Measurements from ENCODE around the gene GALNT2.

GALNT2 gene

DNA sequence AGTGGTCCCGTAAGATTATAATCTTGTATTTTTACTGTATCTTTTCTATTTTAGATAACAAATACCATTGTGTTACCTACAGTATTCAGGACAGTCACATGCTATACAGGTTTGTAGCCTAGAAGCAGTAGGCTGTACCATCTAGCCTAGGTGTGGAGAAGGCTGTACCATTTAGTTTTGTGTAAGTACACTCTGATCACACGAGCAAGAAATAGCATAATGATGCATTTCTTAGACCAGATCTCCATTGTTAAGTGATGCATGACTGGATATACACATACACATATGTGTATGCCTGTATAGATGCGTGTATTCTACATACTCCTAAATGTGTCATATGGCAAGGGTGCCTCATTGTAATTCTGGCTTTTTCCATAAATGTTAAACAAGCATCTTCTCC lies 33.9 kb downstream of the GALNT2 start:
- Histone ChIP-seq H3K4me1 (ENCODE audit: insufficient read depth, insufficient read length) (peaks cover 15% of the 10 kb centered on the region), H3K27me3 (ENCODE audit: insufficient read depth, insufficient read length) (no peaks in the 10 kb centered on the region), H3K9ac (ENCODE audit: insufficient read length, low read depth) (no peak overlapping the region), H3K9me3 (ENCODE audit: insufficient read depth, low read length) (no peaks in the 10 kb centered on the region), H3K4me3 (ENCODE audit: insufficient read length, low read depth) (no peak overlapping the region), H3K36me3 (ENCODE audit: insufficient read depth, insufficient read length, low read length) (peaks cover under 1% of the 10 kb centered on the region)
- no peak for TF ChIP-seq YY1 (IDR thresholded peaks at IDR 0.05; ENCODE audit: insufficient read depth, insufficient read length)
- TF ChIP-seq SUZ12 (IDR thresholded peaks at IDR 0.05; ENCODE audit: extremely low read depth, insufficient read depth, insufficient read length), result no peak
- no peak for TF ChIP-seq ZNF274 (IDR thresholded peaks at IDR 0.05; ENCODE audit: low read depth, low read length)
- no peak for DNase-seq (ENCODE audit: low read depth, low spot score)

DNA sequence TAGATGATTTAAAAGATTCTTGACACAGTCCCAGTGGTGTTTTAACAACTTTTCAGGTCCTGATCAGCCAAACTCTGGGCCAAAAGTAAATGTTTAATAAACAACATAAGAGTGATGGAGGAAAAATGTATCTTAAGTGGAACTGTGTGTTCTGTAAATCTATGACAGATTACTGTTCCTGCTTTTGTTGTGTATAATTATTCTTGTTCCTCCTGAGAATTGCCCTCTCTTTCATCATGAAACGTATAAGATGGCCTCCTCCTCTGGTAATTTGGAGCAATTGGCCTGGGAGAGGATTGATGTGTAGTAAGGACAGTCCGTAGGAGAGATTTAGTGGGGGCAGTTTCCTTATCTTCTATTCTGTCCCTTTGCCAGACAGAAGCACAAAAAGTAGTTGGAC lies 34.5 kb downstream of the GALNT2 start:
- Histone ChIP-seq H3K4me1 (ENCODE audit: insufficient read depth, insufficient read length) (peaks cover 14% of the 10 kb centered on the region), H3K4me3 (ENCODE audit: insufficient read length, low read depth) (no peak overlapping the region), H3K27me3 (ENCODE audit: insufficient read depth, insufficient read length) (no peaks in the 10 kb centered on the region), H3K9me3 (ENCODE audit: insufficient read depth, low read length) (no peaks in the 10 kb centered on the region), H3K36me3 (ENCODE audit: insufficient read depth, insufficient read length, low read length) (no peaks in the 10 kb centered on the region), H3K9ac (ENCODE audit: insufficient read length, low read depth) (no peak overlapping the region)
- DNase-seq (ENCODE audit: low read depth, low spot score), result no peak
- TF ChIP-seq SUZ12 (IDR thresholded peaks at IDR 0.05; ENCODE audit: extremely low read depth, insufficient read depth, insufficient read length) (no peak), YY1 (IDR thresholded peaks at IDR 0.05; ENCODE audit: insufficient read depth, insufficient read length) (no peak)

DNA sequence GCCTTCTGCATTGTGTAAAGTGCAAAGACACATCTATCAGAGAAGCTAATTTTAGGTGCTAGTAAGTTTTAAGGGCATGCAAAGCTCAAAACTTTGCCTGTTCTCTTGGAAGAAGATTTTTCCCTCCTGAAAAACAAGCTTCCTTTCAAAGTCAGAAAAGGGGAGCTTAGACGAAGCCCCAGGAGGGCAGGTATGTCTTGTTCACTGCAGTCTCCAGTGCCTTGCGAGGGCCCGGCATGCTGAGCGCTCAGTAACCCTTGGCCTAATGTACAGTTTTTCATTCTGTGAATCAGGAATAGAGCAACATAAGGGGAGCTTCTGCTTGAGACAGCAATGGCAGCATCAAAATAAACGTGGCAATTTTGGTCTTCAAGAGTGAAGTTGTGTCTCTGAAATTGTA lies 35.0 kb downstream of the GALNT2 start:
- Histone ChIP-seq H3K9ac (ENCODE audit: insufficient read length, low read depth) (no peak overlapping the region), H3K4me3 (ENCODE audit: insufficient read length, low read depth) (no peak overlapping the region), H3K27me3 (ENCODE audit: insufficient read depth, insufficient read length) (no peaks in the 10 kb centered on the region), H3K4me1 (ENCODE audit: insufficient read depth, insufficient read length) (peaks cover 16% of the 10 kb centered on the region), H3K9me3 (ENCODE audit: insufficient read depth, low read length) (no peaks in the 10 kb centered on the region), H3K36me3 (ENCODE audit: insufficient read depth, insufficient read length, low read length) (no peaks in the 10 kb centered on the region)
- DNase-seq (ENCODE audit: low read depth, low spot score), result no peak
- TF ChIP-seq YY1 (IDR thresholded peaks at IDR 0.05; ENCODE audit: insufficient read depth, insufficient read length), result no peak
- TF ChIP-seq ZNF274 (IDR thresholded peaks at IDR 0.05; ENCODE audit: low read depth, low read length), result no peak
- TF ChIP-seq SUZ12 (IDR thresholded peaks at IDR 0.05; ENCODE audit: extremely low read depth, insufficient read depth, insufficient read length), result no peak

DNA sequence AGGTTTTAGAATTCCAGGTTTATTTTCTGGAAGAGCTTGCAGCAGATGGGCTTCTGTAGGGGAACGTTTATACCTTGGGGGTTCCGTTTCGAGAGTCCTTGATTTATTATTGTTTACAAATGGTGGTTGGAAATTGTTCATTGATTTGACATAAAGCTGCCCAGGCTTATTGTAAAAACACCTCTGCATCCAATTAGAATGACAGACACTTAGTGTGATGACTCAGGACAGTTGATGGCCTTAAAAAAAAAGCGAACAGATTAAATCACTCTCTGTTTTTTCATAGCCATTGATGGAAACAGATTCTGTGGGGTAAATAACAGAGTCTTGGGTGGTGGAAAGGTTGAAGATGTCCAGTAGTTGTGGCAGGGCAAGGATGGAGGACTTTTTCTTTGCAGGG lies 35.4 kb downstream of the GALNT2 start:
- H3K27me3 ChIP-seq (ENCODE audit: insufficient read depth, insufficient read length), result no peaks in the 10 kb centered on the region
- no peak overlapping the region for H3K4me3 ChIP-seq (ENCODE audit: insufficient read length, low read depth)
- H3K4me1 ChIP-seq (ENCODE audit: insufficient read depth, insufficient read length), result peaks cover 16% of the 10 kb centered on the region
- H3K9ac ChIP-seq (ENCODE audit: insufficient read length, low read depth), result no peak overlapping the region
- H3K9me3 ChIP-seq (ENCODE audit: insufficient read depth, low read length), result no peaks in the 10 kb centered on the region
- no peaks in the 10 kb centered on the region for H3K36me3 ChIP-seq (ENCODE audit: insufficient read depth, insufficient read length, low read length)
- TF ChIP-seq SUZ12 (IDR thresholded peaks at IDR 0.05; ENCODE audit: extremely low read depth, insufficient read depth, insufficient read length), result no peak
- TF ChIP-seq YY1 (IDR thresholded peaks at IDR 0.05; ENCODE audit: insufficient read depth, insufficient read length), result no peak
- no peak for TF ChIP-seq ZNF274 (IDR thresholded peaks at IDR 0.05; ENCODE audit: low read depth, low read length)
- DNase-seq (ENCODE audit: low read depth, low spot score), result no peak

DNA sequence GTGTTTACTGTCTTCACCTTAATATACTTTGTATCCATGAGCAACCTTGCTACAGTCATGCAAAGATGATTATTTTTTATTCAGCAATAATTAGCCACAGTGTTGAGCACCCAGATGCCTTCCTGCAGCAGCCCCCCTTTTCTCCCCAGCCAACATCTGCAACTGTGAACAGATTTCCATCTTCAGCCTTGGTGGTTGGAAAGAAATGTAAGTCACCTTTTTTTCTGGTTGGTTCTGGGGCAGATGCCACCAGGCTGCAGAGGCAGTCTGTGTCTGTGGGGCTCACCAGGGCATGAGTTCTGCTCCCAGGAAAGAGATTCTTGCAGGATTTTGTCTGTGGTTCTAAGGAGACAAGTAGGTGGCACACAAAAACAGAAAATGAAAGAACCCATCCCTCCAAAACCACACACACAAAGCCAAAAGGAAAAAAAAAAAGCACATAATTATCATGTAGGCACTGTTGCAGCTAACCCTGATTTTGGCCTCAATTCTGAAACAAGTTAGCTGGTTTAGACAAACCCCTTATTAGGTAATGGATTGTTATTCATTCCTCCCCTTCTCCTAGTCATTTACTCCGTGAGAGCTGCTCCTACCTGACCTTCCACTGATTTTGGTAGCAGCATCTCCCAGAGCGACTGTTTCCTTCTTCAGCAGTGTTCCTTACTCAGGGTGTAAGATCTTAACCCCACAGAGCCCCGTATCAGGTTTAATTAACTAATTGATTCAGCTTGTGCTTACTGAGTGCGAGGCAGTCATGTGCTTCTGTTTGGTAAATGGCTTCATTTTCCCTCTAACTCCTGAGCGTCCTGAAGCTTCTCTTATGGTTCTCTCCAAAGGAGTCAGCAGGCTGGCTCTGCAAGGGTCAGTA lies 36.5 kb downstream of the GALNT2 start:
- Histone ChIP-seq H3K9ac (ENCODE audit: insufficient read length, low read depth) (no peak overlapping the region), H3K4me3 (ENCODE audit: insufficient read length, low read depth) (no peak overlapping the region), H3K9me3 (ENCODE audit: insufficient read depth, low read length) (no peaks in the 10 kb centered on the region), H3K27me3 (ENCODE audit: insufficient read depth, insufficient read length) (no peaks in the 10 kb centered on the region), H3K36me3 (ENCODE audit: insufficient read depth, insufficient read length, low read length) (no peaks in the 10 kb centered on the region), H3K4me1 (ENCODE audit: insufficient read depth, insufficient read length) (peaks cover 16% of the 10 kb centered on the region)
- TF ChIP-seq YY1 (IDR thresholded peaks at IDR 0.05; ENCODE audit: insufficient read depth, insufficient read length), result no peak
- TF ChIP-seq SUZ12 (IDR thresholded peaks at IDR 0.05; ENCODE audit: extremely low read depth, insufficient read depth, insufficient read length), result no peak
- TF ChIP-seq ZNF274 (IDR thresholded peaks at IDR 0.05; ENCODE audit: low read depth, low read length), result no peak
- no peak for DNase-seq (ENCODE audit: low read depth, low spot score)

DNA sequence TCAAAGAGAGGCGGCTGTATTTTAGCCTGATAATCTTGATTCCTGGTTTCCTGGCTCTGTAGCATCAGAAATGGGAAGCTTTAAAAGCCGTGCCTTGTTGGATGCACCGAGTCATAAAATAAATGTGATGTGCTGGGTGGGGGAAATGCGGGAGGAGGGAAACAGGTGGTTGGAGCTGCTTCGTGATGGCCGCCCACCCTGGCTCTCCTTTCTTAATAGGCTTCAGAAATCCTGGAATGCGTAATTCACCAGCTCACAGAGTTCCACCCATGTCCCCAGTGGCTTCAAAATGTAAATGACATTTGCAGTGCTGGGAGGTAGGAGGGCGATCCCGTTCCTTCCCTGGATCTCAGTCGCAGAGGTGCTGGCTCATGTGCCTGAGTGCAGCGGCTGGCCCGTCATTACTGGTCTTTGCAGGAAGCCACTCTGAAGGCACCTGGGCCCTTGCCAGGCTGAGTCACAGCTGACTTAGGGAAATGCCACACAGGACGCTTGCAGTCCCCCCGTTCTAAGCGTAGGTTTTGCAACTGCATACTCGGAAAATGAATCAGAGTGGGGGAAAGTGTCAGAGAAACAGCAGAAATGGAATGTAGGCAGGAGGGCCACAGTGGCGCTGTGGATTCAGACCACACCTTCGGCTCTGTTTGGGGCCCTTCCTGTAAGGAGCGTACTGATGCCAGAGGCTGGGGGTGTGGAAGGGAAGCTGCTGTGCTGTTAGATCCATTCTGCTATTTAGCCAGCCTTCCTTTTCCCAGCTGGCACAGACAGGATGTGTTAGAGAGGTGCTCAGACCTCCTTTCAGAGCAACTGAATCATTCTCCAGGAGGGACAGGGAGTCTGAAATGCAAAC lies 37.6 kb downstream of the GALNT2 start:
- no peaks in the 10 kb centered on the region for H3K9me3 ChIP-seq (ENCODE audit: insufficient read depth, low read length)
- no peak overlapping the region for H3K4me3 ChIP-seq (ENCODE audit: insufficient read length, low read depth)
- H3K27me3 ChIP-seq (ENCODE audit: insufficient read depth, insufficient read length), result no peaks in the 10 kb centered on the region
- H3K9ac ChIP-seq (ENCODE audit: insufficient read length, low read depth), result no peak overlapping the region
- H3K36me3 ChIP-seq (ENCODE audit: insufficient read depth, insufficient read length, low read length), result no peaks in the 10 kb centered on the region
- H3K4me1 ChIP-seq (ENCODE audit: insufficient read depth, insufficient read length), result peaks cover 16% of the 10 kb centered on the region
- DNase-seq (ENCODE audit: low read depth, low spot score), result no peak
- TF ChIP-seq SUZ12 (IDR thresholded peaks at IDR 0.05; ENCODE audit: extremely low read depth, insufficient read depth, insufficient read length) (no peak), YY1 (IDR thresholded peaks at IDR 0.05; ENCODE audit: insufficient read depth, insufficient read length) (no peak), ZNF274 (IDR thresholded peaks at IDR 0.05; ENCODE audit: low read depth, low read length) (no peak)

DNA sequence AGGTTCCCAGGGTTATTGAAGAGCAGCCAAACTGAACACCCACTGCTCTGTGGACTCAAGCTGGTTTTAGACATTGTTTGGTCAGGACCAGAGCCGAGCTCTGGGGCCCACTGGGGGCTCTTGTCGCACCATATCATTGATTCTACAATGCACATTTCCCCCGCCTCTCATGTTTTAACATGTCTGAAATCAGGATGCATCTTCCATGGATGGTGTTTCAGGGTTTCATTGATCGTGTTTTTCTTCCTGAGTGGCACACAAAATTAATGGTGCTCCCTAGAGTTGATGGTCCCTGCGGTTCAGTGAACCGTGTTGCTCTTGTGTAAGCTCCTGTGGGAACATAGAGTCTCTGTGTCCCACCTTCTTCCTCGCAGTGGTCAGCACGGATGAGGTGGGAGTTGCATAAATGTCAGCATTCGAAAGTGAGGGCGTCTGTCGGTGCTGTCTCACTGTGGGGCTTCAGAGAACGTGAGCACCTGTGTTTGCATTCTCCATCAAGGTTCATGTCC lies 38.3 kb downstream of the GALNT2 start:
- H3K9me3 ChIP-seq (ENCODE audit: insufficient read depth, low read length), result no peaks in the 10 kb centered on the region
- H3K4me1 ChIP-seq (ENCODE audit: insufficient read depth, insufficient read length), result peaks cover 16% of the 10 kb centered on the region
- no peaks in the 10 kb centered on the region for H3K27me3 ChIP-seq (ENCODE audit: insufficient read depth, insufficient read length)
- TF ChIP-seq ZNF274 (IDR thresholded peaks at IDR 0.05; ENCODE audit: low read depth, low read length), result no peak
- TF ChIP-seq YY1 (IDR thresholded peaks at IDR 0.05; ENCODE audit: insufficient read depth, insufficient read length), result no peak
- TF ChIP-seq SUZ12 (IDR thresholded peaks at IDR 0.05; ENCODE audit: extremely low read depth, insufficient read depth, insufficient read length), result no peak
- no peak for DNase-seq (ENCODE audit: low read depth, low spot score)
- no peak overlapping the region for H3K9ac ChIP-seq (ENCODE audit: insufficient read length, low read depth)
- H3K36me3 ChIP-seq (ENCODE audit: insufficient read depth, insufficient read length, low read length), result no peaks in the 10 kb centered on the region
- H3K4me3 ChIP-seq (ENCODE audit: insufficient read length, low read depth), result no peak overlapping the region
